HG03196 (cell line): ENCODE results near the gene BCAS2.
"Not testable (repeated sequence)": the region's sequence is repeated elsewhere in the genome, so short reads cannot be mapped to it uniquely, and the experiment has no call there.

Experiments
- ATAC-seq: cut with Tn5 transposase; IDR thresholded peaks from one replicate; pipeline ENCODE4 v1.9.1; 2021; ENCODE audit not compliant: unreplicated experiment

The BCAS2 gene

DNA sequence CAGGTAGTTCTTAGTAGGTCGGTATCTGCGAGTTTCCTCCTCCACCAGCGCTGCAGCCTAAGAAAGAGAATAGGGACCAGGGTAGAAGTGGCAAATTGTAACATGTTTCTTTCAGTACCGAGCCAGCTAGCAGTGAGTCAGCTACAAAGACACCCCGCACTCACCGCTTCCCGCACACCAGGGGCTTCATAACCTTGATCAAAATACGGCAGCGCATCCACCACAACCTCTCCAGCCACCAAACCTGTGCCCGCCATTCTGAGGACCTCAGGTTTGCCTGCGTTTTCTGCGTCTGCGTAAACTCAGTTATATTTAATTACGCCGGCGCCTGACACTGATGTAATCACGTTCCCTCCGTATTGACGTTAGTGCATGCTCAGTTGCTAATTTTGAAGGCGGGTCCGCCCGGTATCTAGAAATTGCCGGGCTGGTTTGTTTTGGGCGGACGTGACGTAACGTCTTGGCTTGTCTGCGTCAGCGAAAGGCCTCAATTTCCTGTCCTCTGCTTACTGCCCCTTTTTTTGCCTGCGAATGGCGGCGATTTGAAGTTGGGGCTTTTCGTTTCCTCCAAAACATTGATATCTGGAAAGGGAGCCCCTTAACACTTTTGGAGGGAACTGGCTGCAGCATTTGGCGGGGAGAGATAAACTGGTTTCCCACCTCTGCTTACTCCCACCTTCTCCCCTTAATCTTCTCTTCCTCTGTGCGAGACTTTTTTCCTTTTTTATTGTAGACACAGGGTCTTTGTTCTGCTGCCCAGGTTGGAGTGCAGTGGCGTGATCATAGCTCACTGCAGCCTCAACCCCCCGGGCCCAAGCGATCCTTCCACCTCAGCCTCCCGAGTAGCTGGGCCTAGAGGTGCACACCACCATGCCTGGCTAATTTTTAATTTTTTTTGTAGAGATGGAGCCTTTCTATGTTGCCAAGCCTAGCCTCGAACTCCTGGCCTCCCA lies at the start of gene BCAS2:
TSS of gene BCAS2 (minus strand) at position 281 of the 953 bp plus-strand sequence. CDS start at position 257, 24 bp downstream.
- peak; percentile 99 for ATAC-seq

DNA sequence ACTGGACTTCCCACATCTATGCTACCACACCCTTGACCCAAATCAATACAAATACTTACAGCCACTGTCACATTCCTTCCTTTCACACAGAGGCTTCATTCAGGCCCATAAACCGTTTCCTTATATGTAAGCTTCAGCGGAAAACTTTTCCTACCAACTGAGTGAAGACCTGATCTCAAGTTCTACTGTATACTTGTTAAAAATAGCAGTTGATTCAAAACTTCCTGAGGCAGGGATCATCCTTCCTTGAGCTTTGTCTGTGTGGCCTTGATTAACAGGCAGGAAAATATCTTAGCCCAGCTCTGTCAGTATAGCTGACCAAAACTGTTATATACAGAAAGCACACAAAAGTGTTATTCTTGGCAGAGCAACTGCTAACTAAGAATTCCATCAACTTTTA lies 45.7 kb upstream of the BCAS2 start:
- ATAC-seq, result no peak

DNA sequence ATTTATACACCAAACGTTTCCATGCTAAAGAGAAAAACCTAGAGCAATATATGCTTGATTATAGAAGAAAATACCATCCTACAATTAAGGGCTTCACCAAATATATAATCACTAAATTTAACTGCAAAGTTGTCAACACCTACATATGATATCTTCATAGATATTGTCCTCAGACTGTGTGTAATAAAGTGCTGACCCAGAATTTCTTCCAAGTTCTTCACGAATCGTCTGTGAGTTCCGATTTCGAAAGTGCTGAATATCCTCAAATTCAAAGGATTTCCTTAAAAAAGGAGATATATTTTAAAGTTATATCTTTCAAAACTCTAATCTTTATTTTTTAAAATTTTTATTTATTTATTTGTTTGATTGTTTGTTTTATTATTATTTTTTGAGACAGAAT lies 41.9 kb upstream of the BCAS2 start:
- ATAC-seq, result no peak

GRCh38 chr1:114620419-114620818 lies 39.0 kb upstream of the BCAS2 start:
- no peak for ATAC-seq

DNA sequence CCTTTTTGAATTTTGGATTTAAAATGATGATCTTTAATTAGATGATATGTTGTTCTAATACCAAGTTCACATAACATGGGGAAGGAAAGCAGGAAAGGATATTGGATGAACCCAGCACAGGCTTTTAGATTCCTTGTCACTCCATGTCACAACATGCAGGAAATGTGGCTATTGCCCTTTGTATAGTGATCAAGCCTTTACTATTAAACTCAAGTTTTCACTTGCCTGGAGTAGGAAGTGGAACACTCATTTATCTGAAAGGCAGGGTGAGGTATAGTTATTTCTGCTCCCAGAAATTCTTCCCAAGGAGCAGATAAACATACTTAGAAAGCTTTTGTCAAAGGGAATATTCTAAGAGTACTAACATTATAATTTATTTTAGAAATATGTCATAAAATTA lies 37.2 kb upstream of the BCAS2 start:
- no peak for ATAC-seq

- ATAC-seq, result no peak
Observed at GRCh38 chr1:114610546-114611245, 29.3 kb upstream of the BCAS2 start.

- no peak for ATAC-seq
Observed at GRCh38 chr1:114609826-114610225, 28.4 kb upstream of the BCAS2 start.

DNA sequence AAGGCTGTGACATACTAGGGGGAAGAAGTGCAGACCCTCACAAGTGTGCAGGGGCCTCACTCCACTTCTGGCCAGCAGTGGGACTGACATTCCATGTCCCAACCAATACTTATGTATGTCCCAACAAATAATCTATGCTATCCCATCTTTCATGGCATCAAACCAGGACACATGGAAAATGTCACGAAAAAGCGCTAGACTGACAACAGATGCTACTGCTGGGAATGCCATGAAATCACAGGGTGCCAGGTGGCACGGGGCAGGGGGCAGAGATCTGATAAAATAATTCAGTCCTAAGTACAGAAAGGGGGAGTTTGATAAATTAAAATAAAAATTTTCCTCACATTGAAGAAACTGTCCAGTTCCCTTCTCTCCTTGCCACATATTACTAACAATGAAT lies 27.6 kb upstream of the BCAS2 start:
- ATAC-seq, result no peak

- ATAC-seq, result no peak
Observed at GRCh38 chr1:114607223-114607622, 25.8 kb upstream of the BCAS2 start.

DNA sequence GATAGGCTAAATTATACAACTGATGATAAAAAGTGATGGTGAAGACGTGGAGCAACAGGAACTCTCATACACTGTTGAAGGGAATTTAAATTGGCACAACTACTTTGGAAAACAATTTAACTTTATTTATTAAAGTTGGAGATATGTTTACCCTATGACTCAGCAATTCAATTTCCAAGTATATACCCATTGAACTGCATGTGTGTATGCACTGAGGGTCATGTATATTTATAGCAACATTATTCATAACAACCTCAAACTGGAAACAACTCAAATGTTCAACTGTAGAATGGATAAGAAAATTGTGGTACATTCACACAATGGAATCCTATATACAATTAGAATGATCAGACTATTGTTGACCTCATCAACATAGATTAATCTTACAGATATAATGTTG lies 16.5 kb upstream of the BCAS2 start:
- ATAC-seq, result no peak

GRCh38 chr1:114595602-114596001 lies 14.2 kb upstream of the BCAS2 start:
- no peak for ATAC-seq

- no peak for ATAC-seq
Observed at GRCh38 chr1:114594046-114594445, 12.6 kb upstream of the BCAS2 start.

GRCh38 chr1:114589122-114589521 lies 7.7 kb upstream of the BCAS2 start:
- ATAC-seq, result no peak

DNA sequence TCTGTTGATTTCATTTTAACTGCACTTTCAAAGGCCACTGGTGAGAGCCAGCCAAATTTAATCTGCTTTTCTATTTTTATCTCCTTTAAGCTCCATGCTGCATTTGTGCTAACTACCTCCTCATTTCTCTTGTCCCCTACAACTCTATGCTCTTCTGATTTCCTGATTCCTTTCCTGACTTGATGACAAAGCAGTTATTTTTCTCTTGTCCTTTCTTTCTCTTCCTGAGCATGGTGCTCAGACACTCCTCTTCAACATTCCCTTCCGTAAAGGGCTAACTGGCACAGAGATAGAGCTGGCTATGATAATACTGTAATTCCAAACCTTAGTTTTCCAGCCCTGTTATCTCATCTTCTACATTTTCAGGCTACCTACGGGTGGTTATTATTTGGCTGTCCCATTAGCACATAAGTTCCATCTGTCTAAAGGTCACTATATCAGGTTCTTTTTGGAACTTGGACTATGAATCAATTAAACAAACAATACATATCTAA lies 6.8 kb upstream of the BCAS2 start:
- ATAC-seq, result no peak

DNA sequence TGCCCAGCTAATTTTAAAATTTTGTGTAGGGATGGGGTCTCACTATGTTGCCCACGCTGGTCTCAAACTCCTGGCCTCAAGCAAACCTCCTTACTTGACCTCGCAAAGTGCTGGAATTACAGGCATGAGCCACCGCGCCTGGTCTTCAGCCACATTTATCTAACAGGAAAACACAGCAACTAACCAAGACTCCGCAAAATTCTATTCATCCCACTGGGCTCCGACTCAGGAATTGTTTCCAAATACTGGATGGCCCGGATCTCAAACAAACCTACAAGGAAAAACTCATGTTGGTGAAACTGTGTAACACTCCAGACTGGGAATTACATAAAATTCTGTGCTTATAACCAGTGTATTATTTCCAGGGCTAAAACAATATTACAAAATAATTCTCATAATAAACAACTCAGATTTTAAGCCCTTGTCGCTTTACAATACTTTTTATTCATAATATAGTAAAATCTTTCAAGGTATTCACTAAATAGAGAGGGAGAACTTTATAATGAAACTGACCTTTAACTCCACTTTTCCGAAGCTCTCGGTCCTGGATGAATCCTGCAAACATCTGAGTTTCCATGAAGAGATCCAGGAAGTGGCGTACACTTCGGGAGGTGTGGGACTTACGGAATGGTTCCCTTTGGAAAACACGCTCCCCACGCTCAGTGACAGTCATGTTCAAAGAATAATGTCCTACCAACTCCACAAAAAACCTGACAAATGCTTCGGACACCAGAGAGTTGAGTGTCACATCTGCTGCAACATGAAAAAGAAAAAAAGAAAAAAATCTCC lies 6.0 kb upstream of the BCAS2 start:
- ATAC-seq, result no peak

DNA sequence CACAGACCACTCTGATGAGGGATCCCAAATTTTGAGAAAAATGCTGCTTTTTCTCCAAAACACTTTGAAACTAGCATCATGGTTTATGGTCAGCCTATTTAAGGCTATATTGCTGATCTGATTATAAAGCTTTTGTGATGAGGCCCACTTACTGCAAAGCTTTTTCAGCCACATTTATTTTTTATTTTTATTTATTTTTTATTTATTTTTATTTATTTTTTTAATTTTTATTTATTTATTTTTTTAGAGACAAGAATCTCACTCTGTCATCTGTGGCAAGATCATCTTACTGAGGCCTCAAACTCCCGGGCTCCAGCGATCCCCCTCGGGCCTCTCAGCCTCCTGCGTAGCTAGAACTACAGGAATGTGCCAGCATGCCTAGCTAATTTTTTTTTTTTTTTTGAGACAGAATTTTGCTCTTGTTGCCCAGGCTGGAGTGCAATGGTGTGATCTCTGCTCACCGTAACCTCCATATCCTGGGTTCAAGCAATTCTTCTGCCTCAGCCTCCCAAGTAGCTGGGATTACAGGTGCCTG lies 5.2 kb upstream of the BCAS2 start:
- no peak for ATAC-seq

DNA sequence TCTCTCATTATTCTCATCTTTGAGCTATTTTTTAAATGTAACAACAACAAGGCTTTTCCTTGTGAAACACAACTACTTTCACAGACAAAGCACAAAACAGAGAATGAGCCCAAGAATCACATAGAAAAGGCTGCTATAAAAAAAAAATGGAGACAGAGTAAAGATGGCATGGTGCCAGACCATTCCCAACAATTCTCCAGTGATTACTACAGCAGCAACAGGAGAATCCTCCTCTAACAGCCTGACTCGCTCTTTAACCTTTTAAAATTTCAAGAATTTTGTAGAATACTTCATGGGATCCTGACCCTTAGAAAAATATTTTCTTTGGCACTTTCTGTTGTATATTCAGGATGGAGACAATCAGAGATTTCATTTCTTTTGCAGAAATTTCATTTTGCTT lies 3.8 kb upstream of the BCAS2 start:
- ATAC-seq, result no peak

DNA sequence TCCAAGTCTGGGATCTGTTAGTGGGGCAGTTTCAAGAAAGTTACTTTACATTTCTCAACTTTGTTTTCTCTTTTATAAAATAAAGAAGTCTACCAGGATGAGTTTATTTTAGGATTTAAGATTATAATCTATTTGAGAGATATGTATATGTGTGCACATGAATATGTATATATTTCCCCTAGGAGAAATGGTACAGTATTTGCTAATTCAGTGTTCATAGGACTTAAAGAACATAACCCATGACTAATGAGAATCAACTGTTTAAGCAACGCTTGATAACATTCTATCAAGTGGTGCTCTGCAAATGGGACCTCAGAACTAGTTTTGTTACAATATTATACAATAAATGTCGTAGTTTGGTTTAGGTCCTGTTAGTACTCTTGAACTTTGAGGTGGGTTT lies 7.0 kb downstream of the BCAS2 start:
- ATAC-seq, result no peak

DNA sequence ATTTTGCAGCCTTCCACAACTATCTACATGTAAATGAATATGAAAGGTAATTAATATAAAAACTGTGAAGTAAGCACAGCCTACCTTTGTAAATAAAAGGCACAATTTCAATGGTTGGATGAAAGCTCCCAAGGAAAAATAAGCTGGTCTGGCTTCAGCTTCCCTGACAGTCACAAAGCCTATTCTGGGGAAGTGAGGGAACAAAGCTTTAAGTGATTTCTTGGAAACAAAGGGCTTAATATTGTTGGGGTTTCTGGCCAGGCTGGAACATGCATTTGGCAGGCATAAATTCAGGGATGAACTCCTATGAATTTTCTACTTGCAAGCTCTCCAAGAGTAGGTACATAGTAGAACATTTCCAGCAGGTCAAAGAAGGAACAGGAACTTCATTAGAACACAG lies 17.3 kb downstream of the BCAS2 start:
- ATAC-seq, result no peak

- not testable (repeated sequence) for ATAC-seq
Observed at GRCh38 chr1:114562978-114563510, 18.4 kb downstream of the BCAS2 start.

GRCh38 chr1:114561333-114561732 lies 20.1 kb downstream of the BCAS2 start:
- ATAC-seq, result no peak
